GM23338 (cell line): ENCODE measurements around the gene MINDY1. TPM values are rescaled to one million over a fixed set of nuclear protein-coding genes. Genes with fewer than 3 reads are reported as not detected.

Experiments
- ATAC-seq: fragments of 200-7000 bp; cut with Tn5 transposase; 3 replicates; pipeline ENCODE4 v1.9.1; 2020
- DNase-seq: peaks from one replicate; pipeline ENCODE4 v3.0.0-alpha.2; 2015; ENCODE audit warnings: low spot score
- H2AFZ ChIP-seq: fragments of 200-600 bp; sonication (generic); 2 replicates; pipeline ENCODE4 v1.8.0; 2016; ENCODE audit warnings: antibody characterized with exemption, mild to moderate bottlenecking, moderate library complexity
- H3F3A ChIP-seq: fragments of 200-600 bp; sonication (generic); replicated peaks from 2 replicates; pipeline ENCODE4 v1.8.0; 2017; ENCODE audit warnings: antibody characterized with exemption, mixed run types, low read depth
- H3K27ac ChIP-seq: fragments of 200-600 bp; sonication (generic); 2 replicates; pipeline ENCODE4 v1.6.1; 2016; ENCODE audit warnings: low read depth
- H3K27me3 ChIP-seq: fragments of 200-600 bp; sonication (generic); 2 replicates; pipeline ENCODE4 v1.8.0; 2016; ENCODE audit warnings: mild to moderate bottlenecking, mixed run types, moderate library complexity; ENCODE audit not compliant: insufficient read depth
- H3K36me3 ChIP-seq: fragments of 200-600 bp; sonication (generic); 2 replicates; pipeline ENCODE4 v1.8.0; 2016; ENCODE audit warnings: mild to moderate bottlenecking; ENCODE audit not compliant: insufficient read depth
- H3K4me1 ChIP-seq: fragments of 200-600 bp; sonication (generic); 2 replicates; pipeline ENCODE4 v1.8.0; 2016; ENCODE audit warnings: mild to moderate bottlenecking, moderate library complexity; ENCODE audit not compliant: insufficient read depth
- H3K4me2 ChIP-seq: fragments of 200-600 bp; sonication (generic); 2 replicates; pipeline ENCODE4 v1.7.1; 2017; ENCODE audit warnings: mixed run types
- H3K4me3 ChIP-seq: fragments of 200-600 bp; sonication (generic); 2 replicates; pipeline ENCODE4 v1.6.1; 2016; ENCODE audit warnings: mixed run types
- H3K79me2 ChIP-seq: fragments of 200-600 bp; sonication (generic); replicated peaks from 2 replicates; pipeline ENCODE4 v1.8.0; 2017; ENCODE audit warnings: mild to moderate bottlenecking; ENCODE audit not compliant: insufficient read depth
- H3K9me2 ChIP-seq: fragments of 200-600 bp; sonication (generic); 2 replicates; pipeline ENCODE4 v1.8.0; 2017; ENCODE audit not compliant: insufficient read depth
- H4K20me1 ChIP-seq: fragments of 200-600 bp; sonication (generic); replicated peaks from 2 replicates; pipeline ENCODE4 v1.8.0; 2017; ENCODE audit warnings: mild to moderate bottlenecking; ENCODE audit not compliant: insufficient read depth
- H3K27ac Mint-ChIP-seq: 2 replicates; pipeline ENCODE4 v1.8.0; 2020; ENCODE audit warnings: inconsistent platforms, mild to moderate bottlenecking, moderate library complexity, mixed read lengths
- H3K27me3 Mint-ChIP-seq: 3 replicates; pipeline ENCODE4 v1.8.0; 2022; ENCODE audit warnings: low read depth, mild to moderate bottlenecking, moderate library complexity, mixed read lengths, inconsistent platforms; ENCODE audit not compliant: insufficient read depth, poor library complexity
- H3K36me3 Mint-ChIP-seq: 3 replicates; pipeline ENCODE4 v1.8.0; 2021; ENCODE audit warnings: low read depth, mild to moderate bottlenecking, inconsistent platforms, moderate library complexity, mixed read lengths
- H3K4me1 Mint-ChIP-seq: 3 replicates; pipeline ENCODE4 v1.8.0; 2020; ENCODE audit warnings: mild to moderate bottlenecking, inconsistent platforms, mixed read lengths
- H3K4me3 Mint-ChIP-seq: 3 replicates; pipeline ENCODE4 v1.8.0; 2021; ENCODE audit warnings: moderate library complexity, mild to moderate bottlenecking, inconsistent platforms, mixed read lengths
- H3K9me3 Mint-ChIP-seq: 3 replicates; pipeline ENCODE4 v1.8.0; 2020; ENCODE audit warnings: moderate library complexity, mild to moderate bottlenecking, inconsistent platforms, mixed read lengths
- NANOG ChIP-seq: IDR thresholded peaks from 2 replicates; pipeline ENCODE4 v1.6.1; 2016; ENCODE audit warnings: antibody characterized with exemption, borderline replicate concordance
- POLR2AphosphoS5 ChIP-seq: IDR thresholded peaks from 2 replicates; pipeline ENCODE4 v1.6.1; 2016; ENCODE audit warnings: antibody characterized with exemption, low read depth
- STAT1 ChIP-seq: IDR thresholded peaks from one replicate; pipeline ENCODE4 v1.6.1; 2016; ENCODE audit warnings: antibody characterized with exemption; ENCODE audit not compliant: unreplicated experiment
- polyA plus RNA-seq: library from polyadenylated mRNA; unstranded; fragments of >200 nt; fragmentation: Nextera tagmentation; extraction: Ambion mirVana; gene quantifications from 2 replicates; pipeline ENCODE4 v1.2.1, GENCODE V29; 2016
- total RNA-seq: library from RNA; depleted of rRNA; stranded (reverse); fragments of >200 nt; shearing (Covaris generic); gene quantifications from 2 replicates; pipeline ENCODE4 v1.2.3, GENCODE V29; 2014
- TF ChIP-seq, protein P1 (sequence below): fragments of 250-450 bp; sonication (Bioruptor Pico); IDR thresholded peaks from 2 replicates; pipeline ENCODE4 v1.5.0; 2020; ENCODE audit warnings: mild to moderate bottlenecking, moderate library complexity
- TF ChIP-seq, protein P2 (sequence below), 2 experiments: fragments of 200-600 bp in 1 of 2; sonication (generic) in 1 of 2; conservative IDR thresholded peaks; 2 replicates each; pipeline versions ENCODE4 v1.5.1 to v1.6.1; 2016 to 2017; ENCODE audit warnings: antibody characterized with exemption in 2 of 2, low read depth in 2 of 2, mild to moderate bottlenecking in 2 of 2, moderate library complexity in 1 of 2
- TF ChIP-seq, protein P3 (sequence below): IDR thresholded peaks from 2 replicates; pipeline ENCODE4 v1.6.1; 2016; ENCODE audit warnings: antibody characterized with exemption
- TF ChIP-seq, protein P4 (sequence below): IDR thresholded peaks from one replicate; pipeline ENCODE4 v1.6.1; 2018; ENCODE audit warnings: antibody characterized with exemption; ENCODE audit not compliant: unreplicated experiment

Gene MINDY1
- total and polyA plus RNA-seq, 2 experiments from 2014 or later = 4.5 to 10.3 TPM

DNA sequence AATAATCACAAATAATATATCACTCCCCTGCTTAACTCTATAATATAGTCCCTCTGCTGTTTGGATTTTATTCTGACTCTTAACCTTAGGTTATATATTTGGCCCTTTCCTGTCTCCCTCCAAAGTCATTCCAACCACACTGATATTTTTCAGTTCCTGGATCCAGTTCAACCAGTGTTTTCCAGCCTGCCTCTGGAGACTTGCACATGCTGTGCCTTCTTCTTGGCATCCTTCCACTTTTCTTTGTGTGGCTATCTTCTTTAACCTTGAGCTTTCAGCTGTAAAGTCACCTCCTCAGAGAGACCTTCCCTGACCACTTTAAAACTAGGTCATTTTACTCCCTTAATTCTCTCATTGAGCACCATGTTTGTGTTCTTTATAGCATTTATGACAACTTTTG lies 51.4 kb downstream of the MINDY1 start:
- Histone ChIP-seq H3K27me3 (no peaks in the 10 kb centered on the region), H3K4me1 (no peaks in the 10 kb centered on the region), H3K9me2 (no peaks in the 10 kb centered on the region), H3K4me3 (no peak overlapping the region), H2AFZ (no peak overlapping the region), H3K27ac (no peak overlapping the region), H3F3A (no peaks in the 10 kb centered on the region), H3K79me2 (no peaks in the 10 kb centered on the region), H3K36me3 (peaks cover 60% of the 10 kb centered on the region), H3K4me2 (no peak overlapping the region), H4K20me1 (no peaks in the 10 kb centered on the region; the same call in 1 of the 2 replicates)
- TF ChIP-seq POLR2AphosphoS5 (no peak), NANOG (no peak), STAT1 (no peak)
- TF ChIP-seq, protein P1, sequence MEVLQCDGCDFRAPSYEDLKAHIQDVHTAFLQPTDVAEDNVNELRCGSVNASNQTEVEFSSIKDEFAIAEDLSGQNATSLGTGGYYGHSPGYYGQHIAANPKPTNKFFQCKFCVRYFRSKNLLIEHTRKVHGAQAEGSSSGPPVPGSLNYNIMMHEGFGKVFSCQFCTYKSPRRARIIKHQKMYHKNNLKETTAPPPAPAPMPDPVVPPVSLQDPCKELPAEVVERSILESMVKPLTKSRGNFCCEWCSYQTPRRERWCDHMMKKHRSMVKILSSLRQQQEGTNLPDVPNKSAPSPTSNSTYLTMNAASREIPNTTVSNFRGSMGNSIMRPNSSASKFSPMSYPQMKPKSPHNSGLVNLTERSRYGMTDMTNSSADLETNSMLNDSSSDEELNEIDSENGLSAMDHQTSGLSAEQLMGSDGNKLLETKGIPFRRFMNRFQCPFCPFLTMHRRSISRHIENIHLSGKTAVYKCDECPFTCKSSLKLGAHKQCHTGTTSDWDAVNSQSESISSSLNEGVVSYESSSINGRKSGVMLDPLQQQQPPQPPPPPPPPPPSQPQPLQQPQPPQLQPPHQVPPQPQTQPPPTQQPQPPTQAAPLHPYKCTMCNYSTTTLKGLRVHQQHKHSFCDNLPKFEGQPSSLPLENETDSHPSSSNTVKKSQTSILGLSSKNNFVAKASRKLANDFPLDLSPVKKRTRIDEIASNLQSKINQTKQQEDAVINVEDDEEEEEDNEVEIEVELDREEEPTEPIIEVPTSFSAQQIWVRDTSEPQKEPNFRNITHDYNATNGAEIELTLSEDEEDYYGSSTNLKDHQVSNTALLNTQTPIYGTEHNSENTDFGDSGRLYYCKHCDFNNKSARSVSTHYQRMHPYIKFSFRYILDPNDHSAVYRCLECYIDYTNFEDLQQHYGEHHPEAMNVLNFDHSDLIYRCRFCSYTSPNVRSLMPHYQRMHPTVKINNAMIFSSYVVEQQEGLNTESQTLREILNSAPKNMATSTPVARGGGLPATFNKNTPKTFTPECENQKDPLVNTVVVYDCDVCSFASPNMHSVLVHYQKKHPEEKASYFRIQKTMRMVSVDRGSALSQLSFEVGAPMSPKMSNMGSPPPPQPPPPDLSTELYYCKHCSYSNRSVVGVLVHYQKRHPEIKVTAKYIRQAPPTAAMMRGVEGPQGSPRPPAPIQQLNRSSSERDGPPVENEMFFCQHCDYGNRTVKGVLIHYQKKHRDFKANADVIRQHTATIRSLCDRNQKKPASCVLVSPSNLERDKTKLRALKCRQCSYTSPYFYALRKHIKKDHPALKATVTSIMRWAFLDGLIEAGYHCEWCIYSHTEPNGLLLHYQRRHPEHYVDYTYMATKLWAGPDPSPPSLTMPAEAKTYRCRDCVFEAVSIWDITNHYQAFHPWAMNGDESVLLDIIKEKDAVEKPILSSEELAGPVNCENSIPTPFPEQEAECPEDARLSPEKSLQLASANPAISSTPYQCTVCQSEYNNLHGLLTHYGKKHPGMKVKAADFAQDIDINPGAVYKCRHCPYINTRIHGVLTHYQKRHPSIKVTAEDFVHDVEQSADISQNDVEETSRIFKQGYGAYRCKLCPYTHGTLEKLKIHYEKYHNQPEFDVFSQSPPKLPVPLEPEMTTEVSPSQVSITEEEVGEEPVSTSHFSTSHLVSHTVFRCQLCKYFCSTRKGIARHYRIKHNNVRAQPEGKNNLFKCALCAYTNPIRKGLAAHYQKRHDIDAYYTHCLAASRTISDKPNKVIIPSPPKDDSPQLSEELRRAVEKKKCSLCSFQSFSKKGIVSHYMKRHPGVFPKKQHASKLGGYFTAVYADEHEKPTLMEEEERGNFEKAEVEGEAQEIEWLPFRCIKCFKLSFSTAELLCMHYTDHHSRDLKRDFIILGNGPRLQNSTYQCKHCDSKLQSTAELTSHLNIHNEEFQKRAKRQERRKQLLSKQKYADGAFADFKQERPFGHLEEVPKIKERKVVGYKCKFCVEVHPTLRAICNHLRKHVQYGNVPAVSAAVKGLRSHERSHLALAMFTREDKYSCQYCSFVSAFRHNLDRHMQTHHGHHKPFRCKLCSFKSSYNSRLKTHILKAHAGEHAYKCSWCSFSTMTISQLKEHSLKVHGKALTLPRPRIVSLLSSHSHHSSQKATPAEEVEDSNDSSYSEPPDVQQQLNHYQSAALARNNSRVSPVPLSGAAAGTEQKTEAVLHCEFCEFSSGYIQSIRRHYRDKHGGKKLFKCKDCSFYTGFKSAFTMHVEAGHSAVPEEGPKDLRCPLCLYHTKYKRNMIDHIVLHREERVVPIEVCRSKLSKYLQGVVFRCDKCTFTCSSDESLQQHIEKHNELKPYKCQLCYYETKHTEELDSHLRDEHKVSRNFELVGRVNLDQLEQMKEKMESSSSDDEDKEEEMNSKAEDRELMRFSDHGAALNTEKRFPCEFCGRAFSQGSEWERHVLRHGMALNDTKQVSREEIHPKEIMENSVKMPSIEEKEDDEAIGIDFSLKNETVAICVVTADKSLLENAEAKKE (CRISPR knock-in tag) = no peak
- TF ChIP-seq, protein P2, sequence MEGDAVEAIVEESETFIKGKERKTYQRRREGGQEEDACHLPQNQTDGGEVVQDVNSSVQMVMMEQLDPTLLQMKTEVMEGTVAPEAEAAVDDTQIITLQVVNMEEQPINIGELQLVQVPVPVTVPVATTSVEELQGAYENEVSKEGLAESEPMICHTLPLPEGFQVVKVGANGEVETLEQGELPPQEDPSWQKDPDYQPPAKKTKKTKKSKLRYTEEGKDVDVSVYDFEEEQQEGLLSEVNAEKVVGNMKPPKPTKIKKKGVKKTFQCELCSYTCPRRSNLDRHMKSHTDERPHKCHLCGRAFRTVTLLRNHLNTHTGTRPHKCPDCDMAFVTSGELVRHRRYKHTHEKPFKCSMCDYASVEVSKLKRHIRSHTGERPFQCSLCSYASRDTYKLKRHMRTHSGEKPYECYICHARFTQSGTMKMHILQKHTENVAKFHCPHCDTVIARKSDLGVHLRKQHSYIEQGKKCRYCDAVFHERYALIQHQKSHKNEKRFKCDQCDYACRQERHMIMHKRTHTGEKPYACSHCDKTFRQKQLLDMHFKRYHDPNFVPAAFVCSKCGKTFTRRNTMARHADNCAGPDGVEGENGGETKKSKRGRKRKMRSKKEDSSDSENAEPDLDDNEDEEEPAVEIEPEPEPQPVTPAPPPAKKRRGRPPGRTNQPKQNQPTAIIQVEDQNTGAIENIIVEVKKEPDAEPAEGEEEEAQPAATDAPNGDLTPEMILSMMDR (conservative IDR thresholded peaks at IDR 0.05; ENCODE audit: low read depth in 2 of 2) = no peak
- TF ChIP-seq, protein P3, sequence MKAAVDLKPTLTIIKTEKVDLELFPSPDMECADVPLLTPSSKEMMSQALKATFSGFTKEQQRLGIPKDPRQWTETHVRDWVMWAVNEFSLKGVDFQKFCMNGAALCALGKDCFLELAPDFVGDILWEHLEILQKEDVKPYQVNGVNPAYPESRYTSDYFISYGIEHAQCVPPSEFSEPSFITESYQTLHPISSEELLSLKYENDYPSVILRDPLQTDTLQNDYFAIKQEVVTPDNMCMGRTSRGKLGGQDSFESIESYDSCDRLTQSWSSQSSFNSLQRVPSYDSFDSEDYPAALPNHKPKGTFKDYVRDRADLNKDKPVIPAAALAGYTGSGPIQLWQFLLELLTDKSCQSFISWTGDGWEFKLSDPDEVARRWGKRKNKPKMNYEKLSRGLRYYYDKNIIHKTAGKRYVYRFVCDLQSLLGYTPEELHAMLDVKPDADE = no peak
- TF ChIP-seq, protein P4, sequence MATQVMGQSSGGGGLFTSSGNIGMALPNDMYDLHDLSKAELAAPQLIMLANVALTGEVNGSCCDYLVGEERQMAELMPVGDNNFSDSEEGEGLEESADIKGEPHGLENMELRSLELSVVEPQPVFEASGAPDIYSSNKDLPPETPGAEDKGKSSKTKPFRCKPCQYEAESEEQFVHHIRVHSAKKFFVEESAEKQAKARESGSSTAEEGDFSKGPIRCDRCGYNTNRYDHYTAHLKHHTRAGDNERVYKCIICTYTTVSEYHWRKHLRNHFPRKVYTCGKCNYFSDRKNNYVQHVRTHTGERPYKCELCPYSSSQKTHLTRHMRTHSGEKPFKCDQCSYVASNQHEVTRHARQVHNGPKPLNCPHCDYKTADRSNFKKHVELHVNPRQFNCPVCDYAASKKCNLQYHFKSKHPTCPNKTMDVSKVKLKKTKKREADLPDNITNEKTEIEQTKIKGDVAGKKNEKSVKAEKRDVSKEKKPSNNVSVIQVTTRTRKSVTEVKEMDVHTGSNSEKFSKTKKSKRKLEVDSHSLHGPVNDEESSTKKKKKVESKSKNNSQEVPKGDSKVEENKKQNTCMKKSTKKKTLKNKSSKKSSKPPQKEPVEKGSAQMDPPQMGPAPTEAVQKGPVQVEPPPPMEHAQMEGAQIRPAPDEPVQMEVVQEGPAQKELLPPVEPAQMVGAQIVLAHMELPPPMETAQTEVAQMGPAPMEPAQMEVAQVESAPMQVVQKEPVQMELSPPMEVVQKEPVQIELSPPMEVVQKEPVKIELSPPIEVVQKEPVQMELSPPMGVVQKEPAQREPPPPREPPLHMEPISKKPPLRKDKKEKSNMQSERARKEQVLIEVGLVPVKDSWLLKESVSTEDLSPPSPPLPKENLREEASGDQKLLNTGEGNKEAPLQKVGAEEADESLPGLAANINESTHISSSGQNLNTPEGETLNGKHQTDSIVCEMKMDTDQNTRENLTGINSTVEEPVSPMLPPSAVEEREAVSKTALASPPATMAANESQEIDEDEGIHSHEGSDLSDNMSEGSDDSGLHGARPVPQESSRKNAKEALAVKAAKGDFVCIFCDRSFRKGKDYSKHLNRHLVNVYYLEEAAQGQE = no peak
- H3K4me3 Mint-ChIP-seq = no peak overlapping the region
- H3K9me3 Mint-ChIP-seq = no peaks in the 10 kb centered on the region
- H3K4me1 Mint-ChIP-seq = no peaks in the 10 kb centered on the region
- no peaks in the 10 kb centered on the region for H3K27me3 Mint-ChIP-seq
- DNase-seq (no peak), ATAC-seq (no peak)
- H3K27ac Mint-ChIP-seq = no peak overlapping the region
- H3K36me3 Mint-ChIP-seq = peaks cover 82% of the 10 kb centered on the region
